Epithelial cell of prostate (primary cell): ENCODE measurements around the gene CNOT10.
"Not testable (repeated sequence)": the region's sequence is repeated elsewhere in the genome, so short reads cannot be mapped to it uniquely, and the experiment has no call there.

Experiments used
- DNase-seq: peaks from one replicate; pipeline ENCODE4 v3.0.0-alpha.2; 2011; ENCODE audit warnings: low read depth, low spot score
- H3K27ac ChIP-seq: fragments of 450-650 bp; 2 replicates; pipeline ENCODE4 v1.5.1; 2017; ENCODE audit warnings: mild to moderate bottlenecking

Gene CNOT10

DNA sequence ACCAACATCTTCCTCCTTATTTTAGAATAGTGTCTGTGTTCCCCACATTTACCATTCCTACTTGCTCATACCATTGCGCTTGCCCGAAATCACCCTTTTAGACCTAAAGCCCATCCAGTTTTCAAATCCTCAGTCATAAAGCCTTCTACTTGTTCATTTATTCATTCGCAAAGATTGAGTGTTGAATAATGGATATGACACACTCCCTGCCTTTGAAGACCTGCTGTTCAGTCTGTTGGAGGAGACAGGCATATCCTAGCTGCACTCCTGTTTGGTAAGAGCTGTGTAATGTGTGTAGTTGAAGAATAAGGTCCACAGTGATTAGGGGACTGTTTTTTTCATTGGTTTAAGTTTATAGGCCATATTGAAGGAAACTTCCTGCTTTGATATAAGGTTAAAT, 1.7 kb downstream of the CNOT10 start:
- no peak for DNase-seq
- H3K27ac ChIP-seq: no peak overlapping the region

DNA sequence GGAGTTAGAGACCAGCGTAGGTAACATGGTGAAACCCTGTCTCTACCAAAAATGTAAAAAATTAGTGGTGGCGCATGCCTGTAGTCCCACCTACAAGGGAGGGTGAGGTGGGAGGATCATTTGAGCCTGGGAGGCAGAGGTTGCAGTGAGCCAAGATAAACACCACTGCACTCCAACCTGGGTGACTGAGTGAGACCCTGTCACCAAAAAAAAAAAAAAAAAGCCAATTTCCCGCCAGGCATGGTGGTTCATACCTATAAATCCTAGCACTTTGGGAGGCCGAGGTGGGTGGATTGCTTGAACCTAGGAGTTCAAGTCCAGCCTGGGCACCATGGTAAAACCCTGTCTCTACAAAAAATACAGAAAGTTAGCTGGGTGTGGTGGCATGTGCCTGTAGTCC, 6.9 kb downstream of the CNOT10 start:
- DNase-seq: no peak
- no peak overlapping the region for H3K27ac ChIP-seq

DNA sequence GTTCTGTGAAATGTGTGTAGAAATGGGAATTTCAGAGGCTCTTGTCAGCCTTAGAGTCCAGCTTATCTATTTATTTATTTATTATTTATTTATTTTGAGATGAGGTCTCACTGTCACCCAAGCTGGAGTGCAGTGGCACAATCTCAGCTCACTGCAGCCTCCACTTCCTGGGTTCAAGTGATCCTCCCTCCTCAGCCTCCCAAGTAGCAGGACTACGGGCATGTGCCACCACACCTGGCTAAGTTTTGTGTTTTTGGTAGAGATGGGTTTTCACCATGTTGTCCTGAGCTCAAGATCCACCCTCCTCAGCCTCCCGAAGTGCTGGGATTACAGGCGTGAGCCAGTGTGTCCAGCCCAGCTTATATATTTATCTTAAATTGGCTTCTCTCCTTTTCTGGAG, 11.5 kb downstream of the CNOT10 start:
- no peak overlapping the region for H3K27ac ChIP-seq
- DNase-seq: no peak

DNA sequence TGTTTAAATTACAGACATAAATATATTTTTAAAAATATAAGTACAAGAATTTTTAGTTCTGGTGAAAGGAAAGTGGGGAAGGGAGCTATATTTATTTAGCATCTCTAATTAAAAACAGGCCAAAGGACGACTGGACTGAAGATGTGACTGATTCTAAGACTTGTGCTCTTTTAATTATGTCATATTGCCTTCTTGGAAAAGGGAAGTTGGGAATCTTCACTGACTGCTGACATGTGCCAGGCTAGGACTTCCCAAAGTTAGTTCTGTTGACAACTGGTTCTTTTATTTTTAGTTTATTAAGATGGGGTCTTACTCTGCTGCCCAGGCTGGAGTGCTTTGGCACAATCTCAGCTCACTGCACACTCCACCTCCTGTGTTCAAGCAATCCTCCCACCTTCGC, 13.5 kb downstream of the CNOT10 start:
- H3K27ac ChIP-seq: no peak overlapping the region

DNA sequence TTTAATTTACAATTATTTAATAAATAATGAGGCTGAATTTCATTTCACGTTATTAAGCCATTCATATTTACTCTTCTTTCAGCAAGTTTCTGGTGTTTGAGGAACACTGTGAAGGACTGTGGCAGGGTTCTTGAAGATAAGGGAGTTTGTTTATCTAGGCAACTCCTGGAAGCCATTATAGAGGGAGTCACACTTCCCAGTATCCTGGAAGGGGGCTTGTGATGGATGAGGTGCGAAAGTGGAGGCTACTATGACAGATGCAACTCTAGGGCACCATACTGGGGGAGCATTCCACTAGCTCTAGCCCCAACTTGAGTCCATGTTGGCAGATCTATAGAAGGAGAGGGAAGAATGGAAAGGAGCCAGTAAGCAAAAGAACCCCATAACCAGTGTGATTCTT, 14.4 kb downstream of the CNOT10 start:
- H3K27ac ChIP-seq: no peak overlapping the region
- no peak for DNase-seq

More for the DNA sequence above, 13.5 kb downstream of the CNOT10 start:
- no peak for DNase-seq

DNA sequence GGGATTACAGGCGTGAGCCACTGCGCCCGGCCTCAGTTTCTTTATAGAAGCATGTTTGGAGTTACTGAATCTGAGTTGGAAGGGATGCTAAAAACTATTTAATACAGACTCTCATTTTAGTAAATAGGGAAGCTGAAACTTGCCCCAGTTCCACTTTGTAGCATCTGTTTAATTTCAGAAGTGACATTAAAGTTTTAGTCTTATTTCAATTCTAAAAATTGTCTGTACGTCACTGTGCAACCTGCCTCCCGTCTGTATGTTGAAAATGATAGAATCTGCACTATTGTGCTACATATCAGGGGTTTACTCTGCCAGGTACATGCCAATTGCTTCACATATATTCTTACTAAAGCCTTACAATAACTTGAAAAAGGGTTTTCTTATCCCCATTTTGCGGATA, 15.3 kb downstream of the CNOT10 start:
- DNase-seq: no peak
- no peak overlapping the region for H3K27ac ChIP-seq

DNA sequence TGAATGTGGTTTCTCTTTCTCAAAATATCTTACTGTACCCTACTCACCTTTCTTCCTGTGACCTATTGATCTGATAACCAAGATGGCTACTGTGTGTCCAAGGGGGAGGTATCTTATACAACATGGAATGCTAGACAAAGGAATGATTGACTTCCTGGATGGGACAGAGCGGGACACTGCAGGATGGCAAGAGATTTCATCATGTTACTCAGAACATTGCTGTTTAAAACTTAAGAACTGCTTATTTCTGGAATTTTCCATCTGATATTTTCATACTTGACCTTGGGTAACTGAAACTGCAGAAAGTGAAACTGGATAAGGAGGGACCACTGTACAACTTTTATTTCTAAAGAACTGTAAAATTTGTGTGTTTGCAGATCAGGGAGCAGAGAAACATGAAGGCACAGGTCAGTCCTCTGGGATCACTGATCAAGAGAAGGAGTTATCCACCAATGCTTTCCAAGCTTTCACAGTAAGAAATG, 18.5 kb downstream of the CNOT10 start:
- H3K27ac ChIP-seq: no peak overlapping the region
- no peak for DNase-seq

DNA sequence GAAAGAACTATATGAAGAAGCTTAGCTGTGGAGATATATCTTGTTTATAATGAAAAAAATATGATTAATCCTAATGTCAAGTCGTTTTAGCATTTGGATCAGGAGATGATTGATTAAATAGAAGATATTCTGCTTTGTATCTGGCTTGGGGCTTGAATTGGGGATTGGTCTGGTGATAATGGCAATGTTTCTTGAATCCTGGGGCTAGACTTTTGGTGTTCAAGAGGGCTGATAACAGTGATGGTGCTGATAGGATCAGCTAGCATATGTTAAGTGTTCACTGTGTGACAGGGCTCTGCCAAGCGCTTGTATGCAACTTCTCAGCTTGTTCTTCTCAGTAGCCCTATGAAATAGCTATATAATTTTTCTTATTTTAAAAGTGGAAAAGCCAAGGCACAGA, 20.2 kb downstream of the CNOT10 start:
- no peak overlapping the region for H3K27ac ChIP-seq
- no peak for DNase-seq

DNA sequence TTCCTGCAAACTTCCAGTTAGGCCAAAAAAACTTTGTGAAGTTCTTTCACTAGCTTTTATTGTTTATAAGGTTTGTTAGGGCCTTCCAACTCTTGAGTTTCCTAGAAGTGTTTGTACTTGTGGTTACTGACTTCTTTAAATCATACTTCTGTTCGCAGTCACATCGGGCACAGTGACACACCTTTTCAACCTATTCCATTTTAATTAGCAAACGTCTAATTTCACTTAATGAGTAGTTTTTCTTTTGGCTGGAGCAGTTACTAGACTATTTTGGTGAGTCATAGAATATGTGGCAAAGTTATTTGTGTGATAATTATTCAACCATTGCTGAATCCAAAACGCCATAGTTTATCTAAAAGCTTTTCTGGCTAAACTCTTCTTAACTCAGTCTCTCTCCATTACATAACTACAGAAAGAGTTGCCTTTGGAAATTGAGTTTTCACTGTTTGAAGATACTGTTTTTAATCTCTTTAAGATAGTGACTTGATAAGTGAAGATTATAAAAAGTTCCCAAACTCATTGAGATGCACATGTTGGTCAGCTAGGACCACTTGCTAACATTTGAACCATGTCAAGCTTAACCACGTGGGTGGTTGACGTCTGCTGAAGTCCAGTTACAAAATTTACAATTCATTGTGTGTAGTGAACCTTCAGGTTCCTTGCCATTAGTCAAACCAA, 21.5 kb downstream of the CNOT10 start:
- no peak overlapping the region for H3K27ac ChIP-seq
- no peak for DNase-seq

DNA sequence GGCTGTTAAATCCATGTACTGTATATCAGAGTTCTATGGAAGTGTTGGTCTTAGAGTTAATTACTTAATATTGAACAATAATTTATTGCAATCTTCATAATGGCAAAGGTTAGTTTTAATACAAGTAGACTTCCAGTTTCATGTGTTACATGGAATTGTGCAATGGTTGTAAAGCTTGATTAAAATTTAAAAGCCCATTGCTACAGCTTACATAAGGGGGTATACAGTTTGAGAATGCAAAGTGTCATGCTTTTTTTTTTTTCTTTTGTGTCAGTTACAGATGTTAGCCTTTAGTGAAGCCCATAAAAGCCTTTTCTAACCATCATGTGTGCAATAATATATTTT, 22.0 kb downstream of the CNOT10 start:
- DNase-seq: no peak
- no peak overlapping the region for H3K27ac ChIP-seq

DNA sequence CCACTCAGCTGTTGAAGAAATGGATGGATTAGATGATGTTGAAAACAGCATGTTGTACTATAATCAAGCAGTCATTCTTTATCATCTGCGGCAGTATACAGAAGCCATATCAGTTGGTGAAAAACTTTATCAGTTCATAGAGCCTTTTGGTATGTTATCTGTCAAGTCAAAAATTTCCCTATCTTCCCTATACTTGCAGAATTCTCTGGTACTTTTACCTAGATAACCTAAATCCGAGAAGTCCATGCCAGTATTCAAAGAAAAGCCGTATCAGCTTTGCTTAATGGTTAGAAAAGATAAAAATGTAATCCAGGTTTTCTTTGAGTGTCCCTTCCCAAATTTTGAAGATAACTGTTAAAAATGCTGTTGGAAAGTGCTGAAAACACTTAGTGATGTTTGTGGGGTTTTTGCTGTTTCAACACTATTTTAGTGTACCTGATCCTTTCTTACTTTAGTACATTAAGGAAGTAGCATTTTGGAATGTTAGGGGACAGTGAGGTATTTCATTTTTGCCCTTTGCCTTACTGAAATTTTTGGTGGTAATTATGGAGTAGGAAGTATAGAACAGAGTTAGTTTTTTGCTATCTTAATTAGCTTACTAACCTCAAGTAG, 23.8 kb downstream of the CNOT10 start:
- H3K27ac ChIP-seq: no peak overlapping the region
- DNase-seq: no peak

DNA sequence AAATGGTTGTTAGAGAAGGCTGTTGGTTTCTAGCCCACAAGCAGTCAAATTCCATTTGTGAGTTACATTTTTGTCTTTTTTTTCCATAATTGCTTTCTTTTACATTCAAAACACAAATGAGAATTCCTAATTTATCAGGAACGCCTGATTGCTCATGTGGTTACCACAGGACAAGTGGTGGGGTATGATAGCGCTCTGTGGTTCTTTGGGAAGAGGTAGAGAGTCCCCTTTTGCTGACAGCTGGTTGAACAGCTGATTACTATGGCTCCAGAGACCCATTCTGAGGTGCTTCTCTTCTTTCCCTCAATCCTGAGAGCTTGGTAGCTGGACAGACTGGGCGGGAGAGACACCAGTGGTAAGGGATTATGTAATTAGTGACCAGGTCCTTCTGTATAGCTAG, 24.4 kb downstream of the CNOT10 start:
- DNase-seq: no peak
- no peak overlapping the region for H3K27ac ChIP-seq

DNA sequence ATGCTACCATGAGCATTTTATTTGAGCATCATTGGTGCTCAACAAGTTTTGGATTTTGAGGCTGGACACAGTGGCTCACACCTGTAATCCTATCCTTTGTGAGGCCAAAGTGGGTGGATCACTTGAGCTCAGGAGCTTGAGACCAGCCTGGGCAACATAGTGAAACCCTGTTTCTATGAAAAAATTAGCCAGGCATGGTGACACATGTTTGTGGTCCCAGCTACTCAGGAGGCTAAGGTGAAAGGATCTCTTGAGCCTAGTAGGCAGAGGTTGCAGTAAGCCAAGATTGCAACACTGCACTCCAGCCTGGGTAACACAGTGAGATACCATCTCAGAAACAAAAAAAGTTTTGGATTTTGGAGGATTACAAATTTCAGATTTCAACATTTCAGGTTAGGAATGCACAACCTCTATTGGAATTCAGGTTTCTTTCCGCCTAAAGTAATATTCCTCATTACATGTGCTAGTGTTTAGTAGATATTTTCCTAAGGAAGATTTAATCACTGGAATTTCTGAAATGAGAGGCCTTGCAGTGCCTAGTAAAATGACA, 27.6 kb downstream of the CNOT10 start:
- DNase-seq: no peak
- no peak overlapping the region for H3K27ac ChIP-seq

DNA sequence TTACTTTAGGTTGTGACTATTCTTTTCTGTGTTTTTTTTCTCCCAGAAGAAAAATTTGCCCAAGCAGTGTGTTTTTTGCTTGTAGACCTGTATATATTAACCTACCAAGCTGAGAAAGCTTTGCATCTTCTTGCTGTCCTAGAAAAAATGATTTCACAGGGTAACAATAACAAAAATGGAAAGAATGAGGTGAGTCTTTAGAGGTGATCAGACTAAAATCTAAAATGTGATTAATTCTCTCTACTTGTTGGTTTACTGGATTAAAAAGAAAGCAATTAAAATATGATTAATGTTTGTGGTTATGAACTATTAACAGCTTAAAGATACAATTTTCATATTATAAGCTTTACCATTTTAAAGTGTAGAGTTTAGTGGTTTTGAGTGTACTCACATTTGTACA, 28.2 kb downstream of the CNOT10 start:
- H3K27ac ChIP-seq: no peak overlapping the region
- DNase-seq: no peak

DNA sequence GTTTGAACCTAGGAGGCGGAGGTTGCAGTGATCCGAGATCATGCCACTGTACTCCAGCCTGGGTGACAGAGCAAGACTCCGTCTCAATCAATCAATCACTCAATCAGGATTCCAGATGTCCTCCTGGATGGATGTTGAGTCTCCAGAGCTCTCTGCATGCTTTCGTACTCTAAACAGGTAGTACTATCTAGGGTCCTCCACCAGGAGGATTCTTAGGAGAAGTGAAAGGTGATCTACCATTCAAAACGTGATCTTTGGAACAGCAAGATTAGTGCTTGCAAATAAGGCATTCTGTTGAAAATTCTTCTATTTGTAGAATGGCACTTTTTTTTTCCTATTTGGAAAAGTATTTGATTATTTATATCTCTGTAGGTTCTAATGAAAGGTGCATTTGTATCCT, 34.3 kb downstream of the CNOT10 start:
- no peak for DNase-seq
- no peak overlapping the region for H3K27ac ChIP-seq

DNA sequence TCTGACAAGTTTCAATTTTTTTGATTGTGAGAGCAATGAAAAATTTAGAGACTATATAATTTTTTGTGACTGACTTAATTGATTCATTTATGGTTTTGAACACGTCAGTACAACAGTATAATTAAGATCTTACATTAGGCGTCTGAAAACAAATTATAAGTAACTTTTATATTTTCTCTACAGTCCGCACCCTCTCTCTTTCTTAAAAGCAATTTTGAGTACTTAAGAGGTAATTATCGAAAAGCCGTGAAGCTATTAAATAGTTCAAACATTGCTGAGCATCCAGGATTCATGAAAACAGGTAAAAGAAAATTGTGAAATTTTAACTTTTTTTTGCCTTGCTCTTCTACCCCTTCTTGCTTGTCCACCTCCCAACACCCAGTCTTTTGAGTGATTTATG, 34.9 kb downstream of the CNOT10 start:
- no peak for DNase-seq
- H3K27ac ChIP-seq: no peak overlapping the region

DNA sequence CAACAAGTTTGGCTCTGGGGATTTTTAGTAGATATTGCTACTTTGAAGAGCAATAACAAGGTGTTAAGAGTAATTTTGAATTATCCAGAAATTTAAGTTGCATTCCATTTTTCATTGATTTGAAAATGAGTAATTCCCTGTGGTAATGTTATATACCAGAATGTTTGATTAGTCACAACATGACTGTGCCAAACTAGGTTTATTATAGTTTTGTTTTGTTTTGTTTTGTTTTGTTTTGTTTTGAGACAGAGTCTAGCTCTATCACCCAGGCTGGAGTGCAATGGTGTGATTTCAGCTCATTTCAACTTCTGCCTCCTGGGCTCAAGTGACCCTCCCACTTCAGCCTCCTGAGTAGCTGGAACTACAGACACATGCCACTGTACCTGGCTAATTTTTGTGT, 40.7 kb downstream of the CNOT10 start:
- DNase-seq: no peak
- H3K27ac ChIP-seq: no peak overlapping the region

DNA sequence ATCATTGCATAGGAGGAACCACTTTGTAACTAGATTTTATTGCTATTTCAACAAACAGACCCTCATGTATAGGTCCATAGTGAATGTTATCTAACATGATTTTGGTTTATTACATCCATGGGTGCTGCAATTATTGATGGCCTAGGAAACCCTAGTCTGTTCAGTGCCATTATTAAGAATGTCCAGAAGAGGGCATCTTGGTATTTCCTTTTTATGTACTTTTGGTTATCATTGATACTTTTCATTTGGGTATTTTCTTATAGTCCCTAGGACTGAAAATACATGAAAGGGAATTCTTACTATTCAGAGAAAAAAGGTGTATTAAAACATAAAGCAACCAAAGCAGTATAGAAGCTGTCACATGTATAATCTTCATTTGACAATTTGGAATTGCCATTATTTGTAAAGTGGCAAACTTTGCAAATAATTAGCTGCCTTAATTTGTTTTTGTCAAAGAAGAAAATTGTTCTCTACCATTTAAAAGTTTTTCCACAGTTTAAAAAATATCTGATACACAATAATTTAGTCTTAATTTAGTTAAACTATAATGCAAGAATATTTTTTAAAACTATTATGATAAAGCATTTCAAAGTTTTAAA, 48.7 kb downstream of the CNOT10 start:
- no peak for DNase-seq
- no peak overlapping the region for H3K27ac ChIP-seq

DNA sequence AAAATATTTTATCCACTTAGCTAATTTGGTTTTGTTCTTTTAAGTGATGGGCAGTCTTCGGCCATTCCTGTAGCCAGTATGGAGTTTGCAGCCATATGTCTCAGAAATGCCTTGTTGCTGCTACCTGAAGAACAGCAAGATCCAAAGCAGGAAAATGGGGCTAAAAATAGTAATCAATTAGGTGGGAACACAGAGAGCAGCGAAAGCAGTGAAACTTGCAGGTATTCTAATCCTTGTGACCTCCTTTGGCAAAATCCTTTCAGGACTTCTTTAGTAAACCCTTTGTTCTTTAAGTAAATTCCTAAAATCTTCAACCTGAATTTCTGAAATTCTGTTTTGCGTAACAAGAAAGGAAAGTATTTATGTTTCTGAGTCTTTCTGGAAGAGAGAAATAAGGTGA, 49.8 kb downstream of the CNOT10 start:
- no peak for DNase-seq
- no peak overlapping the region for H3K27ac ChIP-seq

DNA sequence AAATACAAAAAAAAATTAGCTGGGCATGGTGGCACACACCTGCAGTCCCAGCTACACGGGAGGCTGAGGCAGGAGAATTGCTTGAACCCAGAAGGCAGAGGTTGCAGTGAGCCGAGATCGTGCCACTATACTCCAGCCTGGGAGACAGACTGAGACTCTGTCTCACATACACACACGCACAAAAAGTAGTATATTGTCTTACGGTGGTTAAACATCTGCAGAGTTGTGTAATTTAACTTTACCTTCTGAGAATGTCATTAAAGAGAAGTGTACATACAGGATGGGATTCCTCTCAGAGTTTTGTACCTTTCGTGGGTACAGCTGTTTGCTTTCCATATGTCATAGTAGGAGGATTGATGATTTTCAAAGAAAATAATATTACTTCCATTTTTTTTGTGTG, 58.5 kb downstream of the CNOT10 start:
- H3K27ac ChIP-seq, DNase-seq: not testable (repeated sequence)

DNA sequence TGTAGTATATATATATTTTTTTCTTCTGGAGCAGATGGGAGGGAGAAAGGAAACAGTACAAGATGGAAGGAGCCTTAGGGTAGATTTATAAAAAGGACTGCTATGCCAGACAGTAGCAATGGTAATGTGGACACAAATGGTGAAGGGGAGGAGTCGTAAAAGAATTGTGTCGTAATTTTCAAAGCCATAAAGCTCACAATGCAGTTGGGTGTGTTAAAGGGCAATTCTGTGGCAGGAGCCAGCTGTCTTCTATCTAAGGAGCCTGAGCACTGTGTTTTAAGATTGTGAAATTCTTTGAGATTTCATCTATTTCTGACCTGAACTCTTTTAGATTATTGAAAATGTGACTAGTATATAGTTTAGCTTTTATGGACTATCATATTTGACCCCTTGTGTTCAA, 58.9 kb downstream of the CNOT10 start:
- no peak for DNase-seq
- H3K27ac ChIP-seq: no peak overlapping the region

DNA sequence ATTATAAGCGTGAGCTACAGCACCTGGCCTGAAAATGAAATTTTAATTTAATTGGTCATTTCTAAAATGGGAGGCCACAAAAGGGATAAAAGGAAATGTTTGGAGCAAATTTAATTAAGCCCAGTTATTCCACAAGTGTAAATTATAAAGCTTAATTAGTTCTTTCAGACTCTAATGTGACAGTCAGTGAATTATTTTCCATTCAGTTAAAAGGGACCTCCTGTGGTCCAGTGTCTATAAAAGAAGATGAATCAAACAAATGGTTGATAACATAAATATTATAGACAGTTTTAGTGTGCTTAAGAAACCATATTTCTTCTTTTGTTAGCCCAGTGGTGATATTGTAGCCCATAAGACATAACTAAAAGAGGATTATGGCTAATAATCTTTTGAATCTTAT, 66.4 kb downstream of the CNOT10 start:
- H3K27ac ChIP-seq: no peak overlapping the region
- no peak for DNase-seq
